Peyer's patch (tissue), 4 donors: ENCODE data around the gene CDK11B. TPM values are rescaled to one million over a fixed set of nuclear protein-coding genes. Genes with fewer than 3 reads are reported as not detected.

Experiments
- DNase-seq, 3 donors: peaks; one replicate each; pipeline ENCODE4 v3.0.0-alpha.2; 2017 to 2019
- H3K27ac ChIP-seq, 4 donors: fragments of 200-600 bp; sonication (generic); one replicate each; pipeline ENCODE4 v1.5.1; 2016 to 2019
- H3K27me3 ChIP-seq, 2 donors: fragments of 200-600 bp; sonication (generic); one replicate each; pipeline ENCODE4 v1.5.1; 2019
- H3K36me3 ChIP-seq, 3 donors: fragments of 200-600 bp; sonication (generic); one replicate each; pipeline ENCODE4 v1.5.1; 2016 to 2019
- H3K4me1 ChIP-seq, 4 donors: fragments of 200-600 bp; sonication (generic); one replicate each; pipeline ENCODE4 v1.5.1; 2016 to 2019
- H3K4me3 ChIP-seq, 4 donors: fragments of 200-600 bp; sonication (generic); 1 replicate in 3 of 4; 2 replicates in 1 of 4; pipeline ENCODE4 v1.5.1; 2016 to 2019; ENCODE audit warnings: mild to moderate bottlenecking in 1 of 4
- H3K9me3 ChIP-seq, 4 donors: fragments of 200-600 bp; sonication (generic); one replicate each; pipeline ENCODE4 v1.5.1; 2016 to 2019; ENCODE audit warnings: mild to moderate bottlenecking in 1 of 4
- CTCF ChIP-seq, 6 experiments: fragments of 450-650 bp in 4 of 6; fragments of 200-600 bp in 2 of 6; sonication (generic) in 1 of 6; IDR thresholded peaks; one replicate each; pipeline ENCODE4 v1.5.1; 2017 to 2019; ENCODE audit warnings: antibody characterized with exemption in 6 of 6, mild to moderate bottlenecking in 3 of 6, moderate library complexity in 1 of 6
- POLR2A ChIP-seq, 2 donors: fragments of 450-650 bp; IDR thresholded peaks; one replicate each; pipeline ENCODE4 v1.5.1; 2017; ENCODE audit warnings: antibody characterized with exemption in 2 of 2, mild to moderate bottlenecking in 2 of 2, moderate library complexity in 2 of 2
- total RNA-seq, 4 donors: library from RNA; depleted of rRNA; stranded (reverse); fragments of >200 nt; gene quantifications; one replicate each; pipeline ENCODE4 v1.1.0, GENCODE V29; 2016

CDK11B gene
- total RNA-seq, 4 donors from 2014 or later = 25.7 to 124 (median 40.9) TPM

- DNase-seq = peak in 1 of 3 donors; percentile 65
- no peak overlapping the region for H3K4me3 ChIP-seq
- TF ChIP-seq CTCF (IDR thresholded peaks at IDR 0.05) = no peak
- TF ChIP-seq POLR2A (IDR thresholded peaks at IDR 0.05) = no peak
Measured at GRCh38 chr1:1683104-1683905, 24.5 kb upstream of the CDK11B start.

DNA sequence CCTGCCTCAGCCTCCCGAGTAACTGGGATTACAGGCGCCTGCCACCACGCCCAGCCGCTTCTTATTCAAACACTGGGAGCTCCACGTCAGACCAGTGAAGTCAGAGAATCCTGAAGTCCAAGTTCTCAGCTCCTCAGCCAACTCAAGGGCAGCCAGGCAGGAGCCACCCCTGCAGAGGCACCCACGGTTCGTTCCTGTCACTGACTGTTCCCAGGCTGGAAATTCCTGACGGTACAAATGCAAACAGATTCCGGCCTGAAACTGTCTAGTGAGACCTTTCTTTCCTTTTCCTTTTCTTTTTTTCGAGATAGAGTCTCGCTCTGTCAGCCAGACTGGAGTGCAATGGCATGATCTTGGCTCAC, 22.1 kb upstream of the CDK11B start:
- DNase-seq = peak in 2 of 3 donors; percentile 70 to 71
- TF ChIP-seq CTCF (IDR thresholded peaks at IDR 0.05) (no peak), POLR2A (IDR thresholded peaks at IDR 0.05) (peak in 1 of 2 donors; percentile 62)
- Histone ChIP-seq H3K9me3 (no peaks in the 10 kb centered on the region), H3K4me1 (peaks cover 7 to 56% (median 17%) of the 10 kb centered on the region in 4 donors), H3K27me3 (no peaks in the 10 kb centered on the region), H3K4me3 (no peak overlapping the region), H3K36me3 (no peaks in the 10 kb centered on the region), H3K27ac (peak overlapping the region in 2 of 4 donors; percentile 50 to 59)

More at GRCh38 chr1:1683104-1683905, 24.5 kb upstream of the CDK11B start:
- H3K27me3 ChIP-seq = no peaks in the 10 kb centered on the region
- H3K36me3 ChIP-seq = peaks cover 0 to 3% (median 0%) of the 10 kb centered on the region in 3 donors
- H3K9me3 ChIP-seq = no peaks in the 10 kb centered on the region
- peaks cover 7 to 48% (median 10%) of the 10 kb centered on the region in 4 donors for H3K4me1 ChIP-seq
- peak overlapping the region in 3 of 4 donors; percentile 3 to 73 (median 45) for H3K27ac ChIP-seq

DNA sequence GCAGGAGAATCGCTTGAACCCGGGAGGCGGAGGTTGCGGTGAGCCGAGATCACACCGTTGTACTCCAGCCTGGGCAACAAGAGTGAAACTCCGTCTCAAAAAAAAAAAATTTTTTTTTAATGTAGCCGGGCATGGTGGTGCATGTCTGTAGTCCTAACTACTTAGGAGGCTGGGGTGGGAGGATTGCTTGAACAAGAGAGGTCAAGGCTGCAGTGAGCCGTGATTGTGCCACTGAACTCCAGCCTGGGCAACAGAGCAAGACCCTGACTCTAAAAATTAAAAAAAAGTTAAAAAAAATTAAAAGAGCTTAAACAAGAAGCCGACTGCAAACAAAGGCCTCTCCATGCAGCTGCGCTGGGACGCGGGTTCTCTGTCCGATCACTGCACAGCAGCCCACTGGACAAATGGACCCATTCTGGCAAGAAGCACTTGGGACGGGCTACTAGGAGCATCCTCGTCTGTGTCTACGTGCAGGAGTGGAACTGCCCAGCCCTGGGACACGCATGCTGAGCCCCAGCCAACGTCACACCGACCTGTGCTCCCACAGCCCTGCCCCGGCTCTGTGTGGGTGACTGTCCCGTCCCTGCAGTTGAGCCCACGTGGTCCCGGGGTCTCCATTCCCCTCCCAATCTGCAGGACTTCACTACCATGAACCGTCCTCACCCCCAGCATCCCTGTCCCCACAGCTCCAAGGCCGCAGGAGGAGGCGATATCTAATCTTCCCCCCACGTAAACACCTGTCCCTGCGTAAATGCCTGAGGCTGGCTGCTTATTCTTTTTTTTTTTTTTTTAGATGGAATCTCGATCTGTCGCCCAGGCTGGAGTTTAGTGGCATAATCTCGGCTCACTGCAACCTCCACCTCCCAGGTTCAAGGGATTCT, 21.5 kb upstream of the CDK11B start:
- peak in 1 of 3 donors; percentile 16 for DNase-seq
- Histone ChIP-seq H3K27ac (peak overlapping the region in 2 of 4 donors; percentile 50 to 59), H3K9me3 (no peaks in the 10 kb centered on the region), H3K36me3 (no peaks in the 10 kb centered on the region), H3K4me3 (no peak overlapping the region), H3K27me3 (no peaks in the 10 kb centered on the region), H3K4me1 (peaks cover 7 to 56% (median 17%) of the 10 kb centered on the region in 4 donors)
- TF ChIP-seq CTCF (IDR thresholded peaks at IDR 0.05) = no peak
- no peak for TF ChIP-seq POLR2A (IDR thresholded peaks at IDR 0.05)

GRCh38 chr1:1678581-1679380, 20.0 kb upstream of the CDK11B start:
- H3K27me3 ChIP-seq = no peaks in the 10 kb centered on the region
- TF ChIP-seq CTCF (IDR thresholded peaks at IDR 0.05) (peak; percentile 47 to 87 (median 64)), POLR2A (IDR thresholded peaks at IDR 0.05) (peak in 1 of 2 donors; percentile 60)
- peaks cover 7 to 47% (median 17%) of the 10 kb centered on the region in 4 donors for H3K4me1 ChIP-seq
- H3K4me3 ChIP-seq = peak overlapping the region in 3 of 4 donors; percentile 23 to 33 (median 32)
- no peaks in the 10 kb centered on the region for H3K9me3 ChIP-seq
- DNase-seq = peak; percentile 70 to 93 (median 92)
- H3K27ac ChIP-seq = peak overlapping the region; percentile 75 to 95 (median 86)
- peaks cover 0 to 4% (median 0%) of the 10 kb centered on the region in 3 donors for H3K36me3 ChIP-seq
